Heart right ventricle (tissue), 16 donors: ENCODE results near the gene PAFAH1B2. TPM values are rescaled to one million over a fixed set of nuclear protein-coding genes. Genes with fewer than 3 reads are reported as not detected.
"Not testable (repeated sequence)": the region's sequence is repeated elsewhere in the genome, so short reads cannot be mapped to it uniquely, and the experiment has no call there.

Source experiments
- ATAC-seq, 8 donors: fragments of 200-7000 bp; cut with Tn5 transposase; one replicate each; pipeline ENCODE4 v1.9.1; 2020; ENCODE audit warnings: mild to moderate bottlenecking in 8 of 8, moderate library complexity in 8 of 8, moderate number of reproducible peaks in 1 of 8
- DNase-seq, 2 donors: peaks; one replicate each; pipeline ENCODE4 v3.0.0-alpha.2; 2020
- H3K27ac ChIP-seq, 10 donors: fragments of 200-600 bp; sonication (generic) in 2 of 10; one replicate each; pipeline versions ENCODE4 v1.5.0 to v1.8.0; 2020 to 2022; ENCODE audit warnings: mild to moderate bottlenecking in 3 of 10
- H3K27me3 ChIP-seq, 7 donors: fragments of 200-600 bp; one replicate each; pipeline ENCODE4 v1.8.0; 2021 to 2022; ENCODE audit warnings: mild to moderate bottlenecking in 2 of 7
- H3K36me3 ChIP-seq, 9 donors: fragments of 200-600 bp; sonication (generic) in 1 of 9; one replicate each; pipeline versions ENCODE4 v1.5.0 to v1.8.0; 2020 to 2022; ENCODE audit warnings: mild to moderate bottlenecking in 2 of 9
- H3K4me1 ChIP-seq, 9 donors: fragments of 200-600 bp; sonication (generic) in 1 of 9; one replicate each; pipeline versions ENCODE4 v1.5.0 to v1.8.0; 2020 to 2022; ENCODE audit warnings: mild to moderate bottlenecking in 4 of 9
- H3K4me3 ChIP-seq, 10 donors: fragments of 200-600 bp; sonication (generic) in 2 of 10; one replicate each; pipeline versions ENCODE4 v1.5.0 to v1.8.0; 2020 to 2022; ENCODE audit warnings: mild to moderate bottlenecking in 7 of 10, moderate library complexity in 2 of 10
- H3K9me3 ChIP-seq, 11 donors: fragments of 200-600 bp in 10 of 11; sonication (generic) in 2 of 11; one replicate each; pipeline versions ENCODE4 v1.5.0 to v1.8.0; 2013 to 2022; ENCODE audit warnings: mild to moderate bottlenecking in 2 of 11, control low read depth in 1 of 11, moderate library complexity in 1 of 11
- WGBS, 2 donors: extraction: QIAGEN DNeasy Blood & Tissue Kit; methylation state at CpG; one replicate each; pipeline ENCODE4 v1.1.7; 2013; ENCODE audit warnings: inconsistent platforms in 1 of 2; 5-methylcytosine and 5-hydroxymethylcytosine counted together
- intact Hi-C, 10 donors: fragments of 100-400 bp; cut with DNase I; formaldehyde crosslinking; loops; one replicate each; pipeline versions ENCODE4 v1.11.1 to v1.14.2; 2022
- polyA plus RNA-seq, 2 donors: library from polyadenylated mRNA; stranded (reverse); fragments of 200-250 nt; gene quantifications; one replicate each; pipeline ENCODE4 v1.2.3, GENCODE V29; 2013
- total RNA-seq, 10 donors: library from RNA; stranded (reverse); fragmentation: NEBNext Ultra II Directional in 3 of 10; extraction: Animal tissue kit (Norgen Biotek cat#: 25700) in 3 of 10; gene quantifications; one replicate each; pipeline versions ENCODE4 v1.2.1 to v1.2.4, GENCODE V29; 2021 to 2023
- TF ChIP-seq, protein P1 (sequence below), 9 donors: fragments of 200-600 bp; sonication (generic) in 2 of 9; IDR thresholded peaks; one replicate each; pipeline versions ENCODE4 v1.5.0 to v1.8.0; 2021 to 2022; ENCODE audit warnings: antibody characterized with exemption in 9 of 9, mild to moderate bottlenecking in 5 of 9, moderate library complexity in 1 of 9
- donor health status: Arrhythmogenic right ventricular cardiomyopathy.
- donor health status: ischemic (EF 13 %, LVEDD 7.1; RV severe dilation, severe dysfunction).
- donor health status: healthy with polysubstance abuse.
- donor health status: DM: no; HTN: yes; CAD: no.
- donor health status: DM: no; HTN: no; CAD: no.
- donor health status: ischemic (EF 25% LVEDD 6.9; RV normal size, moderate dysfunction).
- donor health status: ischemic (EF 25% LVEDD 5.7; RV mildly dilated, moderate dysfunction).
- donor health status: healthy.
- donor health status: DM: yes; HTN: yes; CAD: no.
- donor health status: Ischemic cardiomyopathy.
- donor health status: ischemic (EF 35%, LVEDD 5.7; RV mildly dilated, moderate dysfunction).
- donor health status: nonischemic (EF 11% LVEDD 7.7; RV severe dilation, severe dysfunction).
- donor health status: DM: yes; HTN: yes; CAD: no.
- donor health status: PGD.
- donor health status: ischemic (EF 29% LVEDD 5.4; RV normal size, mild dysfunction).
- donor health status: nonischemic (EF 23%, LVEDD 6.1; RV moderate dilation, normal function).

The PAFAH1B2 gene
- total and polyA plus RNA-seq, 12 donors: 18.7 to 71.5 (median 59.4) TPM

- H3K27me3 ChIP-seq: no peaks in the 10 kb centered on the region
- H3K4me3 ChIP-seq: no peak overlapping the region
- peaks cover 0 to 53% (median 29%) of the 10 kb centered on the region in 9 donors for H3K36me3 ChIP-seq
- TF ChIP-seq, protein P1, sequence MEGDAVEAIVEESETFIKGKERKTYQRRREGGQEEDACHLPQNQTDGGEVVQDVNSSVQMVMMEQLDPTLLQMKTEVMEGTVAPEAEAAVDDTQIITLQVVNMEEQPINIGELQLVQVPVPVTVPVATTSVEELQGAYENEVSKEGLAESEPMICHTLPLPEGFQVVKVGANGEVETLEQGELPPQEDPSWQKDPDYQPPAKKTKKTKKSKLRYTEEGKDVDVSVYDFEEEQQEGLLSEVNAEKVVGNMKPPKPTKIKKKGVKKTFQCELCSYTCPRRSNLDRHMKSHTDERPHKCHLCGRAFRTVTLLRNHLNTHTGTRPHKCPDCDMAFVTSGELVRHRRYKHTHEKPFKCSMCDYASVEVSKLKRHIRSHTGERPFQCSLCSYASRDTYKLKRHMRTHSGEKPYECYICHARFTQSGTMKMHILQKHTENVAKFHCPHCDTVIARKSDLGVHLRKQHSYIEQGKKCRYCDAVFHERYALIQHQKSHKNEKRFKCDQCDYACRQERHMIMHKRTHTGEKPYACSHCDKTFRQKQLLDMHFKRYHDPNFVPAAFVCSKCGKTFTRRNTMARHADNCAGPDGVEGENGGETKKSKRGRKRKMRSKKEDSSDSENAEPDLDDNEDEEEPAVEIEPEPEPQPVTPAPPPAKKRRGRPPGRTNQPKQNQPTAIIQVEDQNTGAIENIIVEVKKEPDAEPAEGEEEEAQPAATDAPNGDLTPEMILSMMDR (IDR thresholded peaks at IDR 0.05): no peak
- intact Hi-C loops: loop anchor here in 7 of 10 donors (2.0 to 5.0 kb wide), 5 partner anchors 17 to 45 kb away; partner anchors contain the start of gene TAGLN (in 1 of the 7)
- DNase-seq: no peak
- no peak for ATAC-seq
- WGBS, 2 donors: 92 to 95% methylated on average over 22 of the region's 22 CpGs
- H3K27ac ChIP-seq: no peak overlapping the region
- H3K9me3 ChIP-seq: no peaks in the 10 kb centered on the region
- H3K4me1 ChIP-seq: peaks cover 14 to 38% (median 31%) of the 10 kb centered on the region in 9 donors
These were observed 37.8 kb downstream of the PAFAH1B2 start for GRCh38 chr11:117181586-117182550.

DNA sequence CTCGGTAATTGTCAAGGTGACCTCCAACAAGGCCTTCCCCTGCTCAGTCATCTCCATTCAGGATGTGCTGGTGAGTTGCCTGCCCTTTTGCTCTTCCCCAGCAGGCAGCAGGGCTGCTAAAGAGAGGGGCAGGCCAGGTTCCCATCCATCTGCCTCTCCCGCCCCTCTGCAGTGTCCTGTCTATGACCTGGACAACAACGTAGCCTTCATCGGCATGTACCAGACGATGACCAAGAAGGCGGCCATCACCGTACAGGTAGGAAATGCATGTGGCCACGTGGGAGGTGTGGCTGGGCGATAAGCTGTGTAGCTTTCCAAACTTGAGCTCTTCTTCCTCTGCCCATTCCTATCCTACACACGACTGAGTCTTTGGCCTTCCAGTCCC is 38.5 kb downstream of the PAFAH1B2 start:
- Histone ChIP-seq H3K27ac (no peak overlapping the region), H3K4me1 (peaks cover 14 to 40% (median 30%) of the 10 kb centered on the region in 9 donors), H3K4me3 (no peak overlapping the region), H3K27me3 (no peaks in the 10 kb centered on the region), H3K9me3 (no peaks in the 10 kb centered on the region), H3K36me3 (peaks cover 0 to 60% (median 31%) of the 10 kb centered on the region in 9 donors)
- WGBS, 2 donors: 90 to 93% methylated on average over 10 of the region's 10 CpGs
- intact Hi-C loops: loop anchor here in 6 of 10 donors (2.0 to 5.0 kb wide), 4 partner anchors 16 to 45 kb away; partner anchors contain the start of gene TAGLN (in 1 of the 6)
- no peak for ATAC-seq
- no peak for DNase-seq
- TF ChIP-seq, protein P1 (IDR thresholded peaks at IDR 0.05): no peak

GRCh38 chr11:117183178-117183577 is 39.1 kb downstream of the PAFAH1B2 start:
- H3K4me1 ChIP-seq: peaks cover 14 to 34% (median 24%) of the 10 kb centered on the region in 9 donors
- not testable (repeated sequence) for H3K4me3 ChIP-seq, H3K9me3 ChIP-seq, ATAC-seq, H3K27me3 ChIP-seq, DNase-seq, H3K27ac ChIP-seq
- H3K36me3 ChIP-seq: peaks cover 0 to 66% (median 37%) of the 10 kb centered on the region in 9 donors
- intact Hi-C loops: loop anchor here in 6 of 10 donors (2.0 to 5.0 kb wide), 4 partner anchors 16 to 44 kb away; partner anchors contain the start of gene TAGLN (in 1 of the 6)
- WGBS, 2 donors: 96 to 97% methylated on average over 13 of the region's 13 CpGs

- DNase-seq (no peak), ATAC-seq (no peak)
- Histone ChIP-seq H3K4me3 (no peak overlapping the region), H3K27me3 (no peaks in the 10 kb centered on the region), H3K36me3 (peaks cover 0 to 73% (median 44%) of the 10 kb centered on the region in 9 donors), H3K4me1 (peaks cover 14 to 36% (median 23%) of the 10 kb centered on the region in 9 donors), H3K27ac (no peak overlapping the region), H3K9me3 (no peaks in the 10 kb centered on the region)
- TF ChIP-seq, protein P1 (IDR thresholded peaks at IDR 0.05): no peak
- intact Hi-C loops: loop anchor here in 6 of 10 donors (2.0 to 5.0 kb wide), 4 partner anchors 15 to 43 kb away; partner anchors contain the start of gene TAGLN (in 1 of the 6)
- 93% methylated on average over 11 of the region's 11 CpGs for WGBS, 2 donors
These were observed 39.8 kb downstream of the PAFAH1B2 start for GRCh38 chr11:117183724-117184349.
